GM19467 (cell line): ENCODE data around the gene FSTL4.
"Not testable (repeated sequence)": the region's sequence is repeated elsewhere in the genome, so short reads cannot be mapped to it uniquely, and the experiment has no call there.

ENCODE experiments used
- ATAC-seq: cut with Tn5 transposase; IDR thresholded peaks from one replicate; pipeline ENCODE4 v1.9.1; 2021; ENCODE audit warnings: mild to moderate bottlenecking, moderate library complexity; ENCODE audit not compliant: unreplicated experiment

The FSTL4 gene

GRCh38 chr5:133406977-133407632 is 205.2 kb downstream of the FSTL4 start:
- ATAC-seq = no peak

DNA sequence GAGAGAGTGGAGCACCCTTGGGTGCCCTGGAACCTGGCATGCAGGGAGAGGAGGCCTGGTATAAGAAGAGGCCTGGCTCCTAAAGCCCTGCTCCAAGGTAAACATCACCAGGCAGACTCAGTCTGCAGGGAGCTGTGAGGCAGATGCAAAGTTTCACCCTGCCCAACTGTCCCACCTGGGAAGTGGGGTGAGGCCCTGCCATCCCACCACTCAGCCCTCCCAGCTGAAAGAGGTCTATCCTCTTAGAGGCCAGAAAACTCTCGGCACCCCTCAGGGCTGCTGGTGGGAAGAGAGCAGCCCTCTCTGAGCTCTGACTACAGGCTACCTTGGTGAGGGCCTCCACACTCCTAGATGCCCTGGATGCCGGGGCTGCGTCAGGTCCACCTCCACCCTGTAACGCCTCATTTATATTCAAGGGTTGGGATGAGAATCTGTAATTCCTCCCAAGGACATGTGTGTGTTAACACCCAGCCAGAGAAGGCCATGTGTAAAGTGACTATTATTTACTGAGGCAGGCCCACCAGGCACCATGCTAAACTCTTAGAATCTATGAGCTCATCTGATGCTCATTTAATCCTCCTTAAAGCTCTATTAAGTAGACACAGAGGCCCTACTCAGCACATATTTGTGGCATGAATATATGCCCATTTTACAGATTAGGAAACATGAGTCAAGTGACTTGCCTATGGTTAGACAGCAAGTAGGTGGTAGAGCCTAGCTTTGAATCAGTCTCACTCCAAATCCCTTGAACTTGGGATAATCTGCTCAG is 205.9 kb downstream of the FSTL4 start:
- ATAC-seq = no peak

DNA sequence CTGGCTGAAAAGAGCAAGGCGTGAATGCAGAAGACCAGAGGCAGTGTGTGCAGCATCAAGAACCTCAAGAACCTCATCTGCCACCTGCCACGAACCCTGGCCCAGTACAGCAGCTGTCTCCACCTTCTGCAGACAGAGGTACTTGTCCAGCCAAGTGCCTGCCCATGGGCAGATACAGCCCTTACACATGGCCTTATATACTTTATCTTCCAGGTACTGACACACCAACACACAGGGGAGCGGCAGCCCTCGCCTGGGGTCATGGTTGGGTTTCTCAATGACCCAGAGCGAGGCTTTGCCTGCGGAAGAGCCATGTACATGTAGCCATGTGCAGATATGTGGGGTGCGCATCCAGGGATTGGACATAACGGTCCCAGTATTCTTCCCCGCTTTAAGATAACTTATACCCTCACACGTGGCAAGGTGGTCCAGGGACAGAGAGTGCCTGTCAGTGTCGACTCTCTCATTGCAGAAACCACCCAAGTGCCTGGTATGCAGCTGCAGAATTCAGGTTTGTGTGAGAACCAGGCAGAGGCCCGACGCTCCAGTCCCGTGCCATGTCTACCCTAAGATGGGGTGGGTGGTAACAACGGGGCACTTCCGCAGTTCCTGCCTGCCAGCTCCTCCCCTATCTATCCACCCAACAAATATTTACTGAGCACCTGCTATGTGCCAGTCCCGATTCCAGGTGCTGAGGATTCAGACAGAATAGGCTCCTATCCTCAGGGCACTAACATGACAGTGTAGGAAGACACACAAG is 206.9 kb downstream of the FSTL4 start:
- no peak for ATAC-seq

GRCh38 chr5:133404724-133405123 is 207.6 kb downstream of the FSTL4 start:
- no peak for ATAC-seq

DNA sequence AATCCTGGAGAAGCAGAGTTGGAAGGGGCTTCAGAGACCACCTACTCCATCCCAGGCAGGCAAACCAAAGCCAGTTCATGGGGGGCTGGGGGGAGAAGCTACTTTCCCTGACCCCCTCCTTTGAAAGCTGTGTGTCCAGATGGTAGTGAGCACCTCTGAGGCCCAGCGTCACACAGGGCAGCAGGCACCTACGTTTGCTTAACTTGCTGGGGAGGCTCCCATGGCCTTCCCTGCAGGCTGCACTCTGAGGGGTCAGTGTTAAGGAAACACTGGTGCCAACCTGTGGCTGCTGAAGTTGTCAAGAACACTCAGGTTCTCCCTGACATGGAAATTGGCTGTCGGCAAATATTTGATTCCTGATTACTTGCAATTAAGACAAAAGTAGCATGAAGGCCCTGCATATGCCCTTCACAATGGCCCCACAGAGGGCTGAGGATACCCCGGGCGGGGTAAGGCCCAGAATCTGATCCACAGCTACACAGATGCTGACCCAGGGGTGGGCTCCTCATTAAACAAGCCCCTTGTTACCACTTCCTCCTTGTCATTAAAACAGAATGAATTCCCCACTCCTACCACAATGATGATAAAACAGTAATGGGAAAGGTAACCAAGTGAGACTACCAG is 208.5 kb downstream of the FSTL4 start:
- no peak for ATAC-seq

DNA sequence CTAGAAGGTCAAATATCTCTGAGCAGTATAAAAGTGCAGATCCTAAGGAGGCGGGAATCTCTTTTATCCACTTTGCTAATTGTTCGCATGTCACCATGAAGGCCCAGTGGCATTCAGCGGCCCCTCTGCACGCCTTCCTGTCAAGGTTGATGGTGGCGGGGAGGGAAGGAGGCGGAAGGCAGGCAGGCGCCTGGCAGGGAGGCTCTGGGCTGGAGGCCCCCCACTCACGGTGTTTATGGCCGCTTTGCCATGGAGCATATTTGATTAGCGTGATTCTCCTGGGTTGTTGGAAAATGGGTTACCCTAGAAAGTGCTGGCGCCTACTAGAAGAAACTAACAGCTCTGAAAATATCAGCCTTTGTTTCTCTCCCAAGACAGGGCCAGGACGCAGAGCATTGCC is 209.6 kb downstream of the FSTL4 start:
- no peak for ATAC-seq

DNA sequence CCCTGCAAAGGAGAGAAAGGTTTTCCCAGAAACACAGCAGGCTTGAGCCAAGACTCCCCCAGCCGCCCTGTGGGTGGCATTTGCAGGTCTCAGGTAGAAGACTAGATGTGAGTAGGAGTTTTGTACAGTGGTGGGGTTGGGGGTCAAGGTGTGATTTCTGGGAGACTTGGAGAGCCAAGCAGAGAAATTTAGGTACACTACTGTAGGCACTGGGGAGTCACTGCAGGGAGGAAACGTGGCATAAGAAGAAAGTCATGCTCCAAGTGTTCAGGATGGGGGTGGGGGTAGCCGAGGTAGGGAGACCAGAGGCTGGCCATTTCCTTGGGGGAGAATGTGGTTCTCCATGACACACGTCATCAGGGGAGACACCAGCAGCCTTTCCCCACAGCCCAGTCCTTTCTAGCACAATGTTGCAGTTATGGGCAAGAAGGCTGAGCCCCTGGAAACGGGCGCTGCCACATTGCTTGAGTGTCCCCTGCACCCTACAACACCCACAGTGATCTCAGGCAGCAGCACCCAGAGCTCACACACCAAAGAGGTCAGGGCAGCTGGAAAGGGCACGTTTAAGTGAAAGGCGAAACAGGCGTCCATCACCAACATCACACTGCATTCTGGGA is 210.5 kb downstream of the FSTL4 start:
- no peak for ATAC-seq

- no peak for ATAC-seq
Measured at GRCh38 chr5:133400831-133401351, 211.4 kb downstream of the FSTL4 start.

GRCh38 chr5:133400120-133400519 is 212.2 kb downstream of the FSTL4 start:
- ATAC-seq = no peak

GRCh38 chr5:133399247-133399891 is 213.0 kb downstream of the FSTL4 start:
- no peak for ATAC-seq

DNA sequence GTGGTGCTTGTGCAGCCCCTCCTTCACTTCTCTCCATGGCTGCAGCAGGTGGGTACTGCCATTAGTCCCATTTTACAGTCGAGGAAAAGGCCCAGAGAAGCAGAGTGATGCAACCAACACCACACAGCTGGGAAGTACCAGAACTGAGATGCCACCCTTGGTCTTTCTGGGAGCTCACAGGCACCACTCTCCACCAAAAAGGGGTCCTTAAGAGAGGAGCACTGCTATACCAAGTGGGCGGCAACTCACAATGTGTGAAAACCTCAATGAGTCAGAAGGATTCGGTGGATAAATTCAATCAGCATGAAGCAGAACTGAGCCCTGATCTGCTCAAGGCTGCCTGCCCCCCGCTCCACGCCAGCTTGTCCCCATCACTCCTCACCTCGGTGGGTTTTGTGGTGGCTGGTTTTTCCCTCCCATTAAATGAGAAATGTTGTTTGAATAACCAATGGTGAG is 213.7 kb downstream of the FSTL4 start:
- no peak for ATAC-seq

GRCh38 chr5:133397990-133398645 is 214.2 kb downstream of the FSTL4 start:
- no peak for ATAC-seq

DNA sequence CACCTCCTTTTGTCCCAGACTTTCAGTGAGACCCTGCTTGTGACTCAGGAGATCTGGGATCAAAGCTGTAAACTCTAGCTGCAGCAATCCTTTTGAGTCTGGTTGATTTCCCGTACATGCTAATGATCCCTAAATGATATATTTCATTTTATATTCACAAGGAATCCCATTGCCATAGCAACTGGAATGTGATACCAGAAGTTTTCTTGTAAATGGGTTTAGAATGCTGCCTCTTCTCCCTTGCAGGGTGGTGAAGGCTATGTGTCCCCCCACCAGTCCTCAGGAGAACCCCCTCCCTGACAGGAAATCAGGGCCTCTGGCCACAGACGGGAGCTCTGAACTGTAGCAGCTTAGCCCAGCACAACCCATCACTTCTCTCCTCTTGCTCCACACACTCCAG is 215.0 kb downstream of the FSTL4 start:
- no peak for ATAC-seq

DNA sequence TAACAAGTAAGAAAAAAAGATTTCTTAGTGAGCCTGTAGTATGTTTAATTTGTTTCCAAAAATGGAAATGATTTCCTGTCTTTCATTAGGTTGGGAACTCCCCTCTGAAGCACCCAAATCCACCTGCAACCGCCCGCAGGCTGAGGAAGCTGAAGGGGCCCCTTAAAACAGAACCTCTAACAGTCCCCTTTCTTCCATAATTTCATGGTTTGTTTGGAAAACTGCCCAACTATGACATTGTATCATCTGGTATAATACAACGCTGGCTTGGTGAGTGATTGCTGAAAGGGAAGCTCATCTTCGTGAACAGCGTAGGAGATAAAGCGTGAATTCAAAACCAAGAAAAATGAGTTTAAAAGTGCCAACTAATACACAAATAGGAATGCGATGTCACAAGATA is 215.5 kb downstream of the FSTL4 start:
- ATAC-seq = no peak

DNA sequence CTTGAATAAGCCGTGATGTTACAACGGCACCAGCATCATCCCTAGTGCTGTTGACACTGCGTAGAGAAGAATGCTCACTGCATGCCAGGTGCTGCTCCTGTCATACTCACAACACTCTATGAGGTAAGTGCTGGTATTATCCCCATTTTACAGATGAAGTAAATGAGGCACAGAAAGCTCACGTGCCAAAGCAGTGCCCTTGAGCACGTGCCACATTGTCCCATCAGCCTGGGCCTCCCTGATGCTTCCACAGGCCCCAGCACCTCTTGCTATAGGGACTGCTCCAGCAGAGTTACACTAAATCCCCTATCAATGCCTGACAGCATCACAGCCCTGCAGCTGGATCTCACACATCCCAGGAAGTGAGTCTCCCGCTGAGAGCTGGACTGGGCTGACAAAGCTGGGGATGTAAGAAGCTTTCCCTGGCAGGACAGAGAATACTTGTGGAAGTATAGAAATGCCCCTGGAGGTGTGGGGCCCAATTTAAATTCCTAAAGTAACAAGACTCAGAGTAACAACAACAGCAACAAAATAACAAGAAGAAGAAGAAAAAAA is 216.1 kb downstream of the FSTL4 start:
- ATAC-seq = no peak

GRCh38 chr5:133395207-133395606 is 217.1 kb downstream of the FSTL4 start:
- ATAC-seq = not testable (repeated sequence)

DNA sequence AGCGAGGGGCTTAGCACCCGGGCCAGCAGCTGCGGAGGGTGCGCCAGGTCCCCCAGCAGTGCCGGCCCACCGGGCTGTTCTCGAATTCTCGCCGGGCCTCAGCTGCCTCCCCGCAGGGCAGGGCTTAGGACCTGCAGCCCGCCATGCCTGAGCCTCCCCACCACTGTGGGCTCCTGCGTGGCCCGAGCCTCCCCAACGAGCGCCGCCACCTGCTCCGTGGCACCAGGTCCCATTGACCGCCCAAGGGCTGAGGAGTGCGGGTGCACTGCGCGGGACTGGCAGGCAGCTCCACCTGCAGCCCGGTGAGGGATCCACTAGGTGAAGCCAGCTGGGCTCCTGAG is 217.9 kb downstream of the FSTL4 start:
- ATAC-seq = not testable (repeated sequence)

- no peak for ATAC-seq
Measured at GRCh38 chr5:133393776-133394476, 218.4 kb downstream of the FSTL4 start.

DNA sequence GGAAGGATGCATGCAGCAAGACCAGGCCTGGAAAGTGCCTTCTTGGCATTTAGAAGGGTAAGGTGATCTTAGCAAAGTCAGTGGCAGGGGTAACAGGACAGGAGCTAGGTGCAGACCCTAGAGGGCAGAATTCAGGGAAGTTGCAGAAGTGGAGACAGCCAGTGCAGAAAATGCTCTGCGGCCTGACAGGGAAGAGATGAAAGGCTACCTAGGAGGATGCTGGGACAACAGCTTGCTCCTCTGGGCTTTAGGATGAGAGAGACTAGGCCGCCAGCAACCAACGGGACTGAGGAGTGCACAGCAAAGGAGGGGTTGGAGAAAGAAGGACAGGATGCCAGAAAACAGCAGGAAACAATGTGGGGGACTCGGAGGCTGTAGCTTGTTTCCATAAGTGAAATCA is 219.9 kb downstream of the FSTL4 start:
- no peak for ATAC-seq
